ENCODE results near the gene PHF1.

- TF ChIP-seq CTCF (IDR thresholded peaks at IDR 0.05; ENCODE audit: low read depth, low read length) (no peak), POLR2A (IDR thresholded peaks at IDR 0.05; ENCODE audit: extremely low read depth, insufficient read length) (no peak), MYC (IDR thresholded peaks at IDR 0.05; ENCODE audit: low read depth, low read length) (no peak)
Measured at GRCh38 chr6:33384581-33385020, 26.2 kb upstream of the PHF1 start.

Measured in NB4 (cell line).